MV-4-11 (cell line): ENCODE measurements around the gene NAA80.

Experiments used
- DNase-seq: peaks from one replicate; lab custom pipeline; 2025; lab: John Stamatoyannopoulos, UW

Gene NAA80

DNA sequence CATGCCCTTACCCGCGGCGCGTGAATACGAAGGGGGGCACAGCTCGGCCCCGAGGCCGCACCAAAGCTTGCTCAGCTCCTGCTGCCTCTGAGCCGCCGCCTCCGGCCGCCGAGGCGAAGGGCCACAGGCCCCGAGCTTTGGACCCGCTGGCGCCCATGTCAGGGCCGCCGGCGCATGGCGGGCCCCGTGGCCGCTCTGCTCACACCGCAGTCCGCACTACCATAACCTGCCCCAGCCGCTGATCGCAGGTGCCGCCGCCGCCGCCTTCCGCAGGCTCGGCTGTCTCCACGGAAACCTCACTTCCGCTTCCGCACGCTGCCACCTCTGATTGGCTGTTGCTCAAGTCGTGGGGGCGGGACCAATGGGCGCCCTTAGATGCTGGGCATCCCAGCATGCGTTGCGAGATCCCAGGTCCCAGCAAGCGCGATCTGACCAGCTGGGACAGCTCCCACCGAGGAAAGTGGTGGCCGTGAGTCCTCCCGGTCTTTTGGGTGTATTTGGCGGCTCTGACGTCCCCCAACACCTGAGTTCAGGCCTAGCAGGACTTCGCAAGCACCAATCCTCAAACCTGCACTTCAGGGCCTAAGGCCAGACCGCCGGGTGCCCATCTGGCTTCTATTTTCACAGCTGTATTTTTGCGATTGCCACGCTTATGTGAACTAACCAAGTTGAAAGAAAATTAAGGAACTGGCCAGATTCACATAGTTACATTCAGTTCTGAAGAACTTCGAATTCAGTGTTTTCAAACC is 28.9 kb upstream of the NAA80 start, which contains the start of gene TUSC2:
TSS of gene TUSC2 (minus strand) at position 281 of the 749 bp plus-strand sequence. CDS start at position 157, 124 bp downstream.
- peak; percentile 95 for DNase-seq

DNA sequence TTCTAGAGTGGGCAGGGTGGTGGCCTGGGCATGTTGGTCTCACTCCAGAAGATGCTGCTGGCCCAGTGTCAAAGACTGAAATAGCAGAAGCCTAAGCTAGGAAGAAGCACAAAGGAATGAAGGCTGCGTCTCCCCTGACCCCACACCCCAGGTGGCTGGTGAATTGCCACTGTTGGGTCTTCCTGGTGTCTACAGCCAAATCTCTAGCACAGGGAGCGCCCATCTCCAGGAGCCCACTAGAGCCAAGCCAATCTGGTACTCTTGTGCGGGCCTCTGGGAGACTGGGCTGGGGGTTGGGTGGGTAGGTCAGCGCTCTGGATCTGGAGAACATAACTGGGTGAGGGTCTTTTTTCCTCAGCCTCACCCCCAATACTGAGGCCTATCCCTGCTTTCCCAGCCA is 27.9 kb upstream of the NAA80 start:
- no peak for DNase-seq

DNA sequence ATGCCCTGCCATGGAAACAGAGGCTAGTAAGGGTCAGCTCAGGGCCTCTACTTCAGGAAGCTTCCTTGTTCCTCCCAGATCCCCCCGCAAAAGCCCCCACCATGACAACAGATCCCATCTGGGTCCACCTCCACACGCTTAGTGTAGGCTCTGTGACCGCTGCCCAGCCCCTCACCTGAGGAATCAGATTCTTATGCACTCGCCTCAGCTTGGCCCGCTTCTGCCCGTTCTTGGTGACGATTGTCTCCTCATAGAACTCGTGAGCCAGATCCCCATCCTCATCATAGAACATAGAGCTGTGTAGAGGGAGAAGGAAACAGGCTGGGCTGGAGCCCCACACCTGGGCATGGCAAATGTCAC is 27.0 kb upstream of the NAA80 start:
- no peak for DNase-seq

DNA sequence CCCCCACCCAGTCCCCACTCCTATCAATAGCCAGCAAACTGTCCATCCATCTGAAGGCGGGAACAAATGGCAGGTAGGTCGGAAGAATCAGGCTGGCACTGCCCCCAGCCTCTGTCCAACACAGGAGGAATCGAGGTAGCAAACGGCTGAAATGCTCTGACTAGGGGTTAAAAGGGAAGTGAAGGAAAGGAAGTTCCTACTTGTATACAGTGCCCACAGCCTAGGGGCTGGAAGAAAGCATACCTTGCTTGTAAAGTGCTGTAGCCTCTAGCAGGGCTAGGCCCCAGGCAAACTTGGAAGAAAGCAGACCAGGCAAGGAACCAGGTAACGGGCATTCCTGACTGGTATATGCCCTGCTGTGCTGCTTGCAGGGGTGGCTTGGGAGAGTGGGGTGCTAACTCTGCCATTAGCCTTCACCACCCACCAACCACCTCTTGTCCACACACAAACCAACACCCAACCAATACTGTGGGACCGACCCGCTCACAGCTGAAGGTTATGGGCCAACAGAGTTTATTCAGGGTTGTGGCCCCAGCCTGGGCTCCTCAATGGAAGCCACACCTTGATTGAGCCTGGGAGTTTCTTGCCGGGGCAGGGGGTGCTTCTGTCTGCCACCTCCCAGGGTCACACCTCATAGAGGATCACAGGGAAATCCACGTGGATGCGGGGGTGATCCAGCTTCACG is 26.4 kb upstream of the NAA80 start:
- DNase-seq, result no peak

DNA sequence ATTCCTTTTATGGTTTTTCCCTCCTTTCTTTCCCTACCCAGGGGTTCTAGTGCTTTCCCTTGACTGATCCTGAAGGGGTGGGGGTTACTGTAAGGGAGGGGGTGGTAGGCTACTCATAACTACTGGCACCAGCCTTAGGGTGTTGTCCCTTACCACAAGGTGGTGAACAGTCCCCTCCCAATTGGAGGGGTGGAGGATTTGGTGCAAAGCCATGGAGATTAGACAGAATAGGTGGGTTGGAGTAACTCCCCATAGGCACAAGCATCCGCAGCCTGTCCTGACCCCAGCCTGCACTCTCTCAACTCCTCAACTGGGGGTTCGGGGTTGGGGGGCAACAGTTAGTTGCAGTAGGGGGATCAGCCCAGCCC is 25.9 kb upstream of the NAA80 start:
- no peak for DNase-seq

DNA sequence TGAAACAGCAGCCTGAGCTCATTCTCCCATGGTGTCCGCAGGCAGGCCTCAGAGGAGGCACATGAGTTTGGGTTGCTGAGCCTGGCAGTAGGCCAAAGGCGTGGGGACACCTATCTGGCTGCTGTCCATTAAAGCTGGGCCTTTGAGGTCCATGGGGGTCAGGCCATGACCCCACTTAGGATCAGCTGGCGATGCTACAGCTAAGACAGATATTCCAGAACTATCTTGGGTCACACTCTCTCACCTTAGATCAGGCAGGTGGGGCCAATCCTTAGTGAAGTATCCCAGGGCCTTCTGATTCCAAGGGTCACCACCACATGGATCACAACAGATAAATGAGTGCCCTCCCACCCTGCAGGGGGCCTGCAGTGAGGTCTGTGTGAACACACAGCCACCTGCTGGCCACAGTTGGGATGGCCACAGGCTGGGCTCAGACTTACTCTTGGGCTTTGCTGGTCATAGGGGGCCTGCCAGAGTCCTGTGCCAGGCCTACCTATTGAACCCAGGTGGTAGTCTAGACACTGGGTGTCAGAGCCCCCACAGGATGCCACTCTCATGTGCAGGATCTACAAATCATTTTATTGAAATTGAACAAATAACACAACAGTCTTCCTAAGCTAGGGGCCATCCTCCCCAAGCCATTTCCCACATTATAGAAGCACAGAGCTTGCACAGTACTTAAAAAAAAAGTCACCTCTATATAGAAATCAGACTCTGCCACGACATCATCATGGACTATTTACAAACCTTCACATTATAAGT is 25.3 kb upstream of the NAA80 start:
- peak; percentile 46 for DNase-seq

DNA sequence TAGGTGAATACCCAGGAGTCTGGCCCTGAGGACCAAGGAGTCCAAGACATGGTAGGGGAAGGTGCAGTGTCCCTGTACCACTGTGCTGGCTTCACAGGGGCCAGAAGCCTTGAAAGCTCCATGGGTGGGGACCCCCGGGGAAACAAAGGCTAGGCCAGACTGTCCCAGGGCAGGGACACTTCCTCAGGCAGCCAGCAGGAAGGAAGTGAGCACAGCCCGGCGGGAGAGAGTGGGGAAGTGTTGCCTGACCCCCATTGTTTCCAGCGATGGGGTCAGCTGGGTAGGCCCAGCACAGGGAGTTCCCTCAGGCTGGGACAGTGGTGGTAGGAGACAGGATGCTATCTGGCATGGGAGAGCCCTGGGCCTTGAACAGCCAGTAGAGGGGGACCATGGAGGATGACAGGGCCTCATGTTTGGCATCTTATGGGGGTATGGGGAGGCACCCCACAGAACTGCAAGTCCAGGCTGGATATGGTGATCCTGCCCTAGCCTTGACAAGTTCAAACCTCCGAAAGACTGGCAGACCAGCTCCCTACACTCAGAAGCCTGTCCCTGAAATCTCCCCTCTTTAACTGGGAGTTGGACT is 24.5 kb upstream of the NAA80 start:
- DNase-seq, result no peak

DNA sequence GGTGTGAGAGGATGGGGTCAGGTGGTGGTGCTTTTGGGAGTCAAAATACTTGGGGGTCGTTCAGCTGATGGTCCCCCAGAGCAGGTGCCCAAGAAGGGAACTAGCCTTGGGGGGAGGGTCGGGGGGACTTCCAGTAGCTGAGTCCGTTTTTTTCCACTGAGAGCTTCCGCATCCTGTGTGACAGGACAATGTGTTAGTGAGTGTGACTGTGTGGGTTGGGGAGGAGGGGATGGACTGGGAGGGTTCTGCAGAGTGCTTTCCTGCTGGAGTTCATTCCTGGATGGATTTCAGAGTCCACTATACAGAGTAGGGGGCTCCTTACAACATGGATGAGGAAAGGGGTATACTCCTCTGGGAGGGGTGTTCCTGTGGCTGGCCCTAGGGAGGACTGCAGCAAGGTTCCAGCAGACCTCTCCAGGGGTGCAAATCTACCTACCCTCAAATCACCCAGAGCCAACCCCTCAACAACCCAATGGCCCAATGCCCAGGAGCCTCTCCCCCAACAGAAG is 23.9 kb upstream of the NAA80 start:
- DNase-seq, result no peak

DNA sequence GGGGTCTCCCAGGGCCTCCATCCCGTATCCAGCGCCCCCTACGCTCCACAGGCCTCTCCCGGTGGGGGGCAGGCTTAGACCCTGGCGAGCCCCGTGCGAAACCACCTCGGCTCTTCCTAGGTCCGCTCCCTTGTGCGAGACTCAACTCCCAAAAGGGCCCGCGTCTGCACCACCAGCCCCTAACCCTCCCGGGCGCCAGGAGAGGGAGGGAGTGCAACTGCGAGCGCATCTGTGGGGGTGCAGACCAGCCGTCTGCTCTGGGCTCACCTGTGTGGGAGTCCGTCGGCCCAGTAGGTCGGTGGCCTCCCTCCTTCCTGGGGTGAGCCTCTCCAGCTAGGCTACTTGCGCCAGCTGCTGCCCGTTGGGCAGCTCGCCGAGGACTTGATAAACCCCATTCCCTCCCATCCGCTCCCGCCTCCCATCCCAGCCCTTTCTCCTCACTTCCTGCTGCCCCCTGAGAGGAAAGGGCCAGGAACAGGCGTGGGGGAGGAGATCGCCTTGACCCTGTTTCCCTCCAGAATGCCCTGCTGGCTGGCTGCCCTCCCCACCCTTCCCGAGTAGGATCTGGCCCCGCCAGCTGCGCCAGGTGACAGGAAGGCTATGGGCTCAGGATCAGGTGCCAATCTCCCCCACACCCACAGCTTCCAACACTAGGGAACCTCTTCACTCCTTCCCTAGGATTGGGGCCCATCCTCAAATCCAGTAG is 23.3 kb upstream of the NAA80 start, which contains the start of gene HYAL2:
TSS of gene HYAL2 (minus strand) at position 360 of the 706 bp plus-strand sequence. CDS start 2,256 bp downstream, outside the sequence.
- no peak for DNase-seq

DNA sequence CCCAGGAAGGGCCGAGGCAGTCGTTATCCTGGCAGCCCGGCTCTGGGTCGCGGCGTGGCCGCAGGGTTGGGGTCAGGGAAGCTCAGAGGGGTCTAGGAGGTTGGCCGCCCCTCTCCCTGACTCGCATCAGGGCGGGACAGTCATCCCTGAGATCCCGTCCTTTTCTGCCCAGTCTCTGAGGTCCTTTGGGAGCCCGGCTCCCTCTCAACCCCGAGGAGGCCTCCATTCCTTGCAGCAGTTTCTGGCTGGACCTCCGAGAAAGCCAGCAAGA is 22.8 kb upstream of the NAA80 start:
- no peak for DNase-seq

DNA sequence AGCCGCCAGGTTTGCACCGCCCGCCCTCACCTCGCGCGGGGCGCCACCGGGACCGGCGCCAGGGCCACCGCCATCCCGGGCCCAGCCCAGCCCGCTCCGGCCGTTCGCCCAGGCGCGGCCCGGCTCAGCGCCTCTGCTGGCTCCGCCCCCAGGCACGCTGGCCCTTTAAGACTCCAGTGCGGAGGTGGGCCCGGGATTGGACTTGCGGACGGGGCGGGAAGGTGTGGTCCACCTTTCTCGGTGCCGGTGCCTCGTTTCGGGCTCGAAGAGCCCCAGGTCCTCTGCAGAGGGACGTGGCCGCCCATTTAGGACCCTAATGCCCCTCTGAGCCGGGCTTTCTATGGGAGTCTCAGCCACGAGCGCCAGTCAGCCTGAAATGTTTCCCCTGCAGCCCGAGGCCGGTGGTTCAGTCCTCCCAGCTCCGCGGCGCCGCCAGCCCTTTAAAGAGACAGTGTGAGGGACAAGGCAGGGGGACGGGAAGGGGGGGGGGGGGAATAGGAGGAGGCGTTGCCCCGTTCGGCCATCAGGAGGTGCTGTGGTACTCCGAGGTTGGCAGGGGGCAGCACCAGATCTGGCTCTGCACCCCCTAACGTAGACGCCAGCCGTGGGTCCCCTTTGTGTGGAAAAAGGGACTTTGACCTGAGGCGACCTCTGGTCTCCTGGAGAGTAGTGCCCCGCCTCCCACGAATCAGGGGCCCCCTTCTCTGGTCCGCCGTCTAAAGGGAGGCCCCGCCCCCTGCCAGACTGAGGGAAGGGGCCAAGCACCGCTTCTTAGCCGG is 22.3 kb upstream of the NAA80 start:
- DNase-seq, result peak; percentile 78

DNA sequence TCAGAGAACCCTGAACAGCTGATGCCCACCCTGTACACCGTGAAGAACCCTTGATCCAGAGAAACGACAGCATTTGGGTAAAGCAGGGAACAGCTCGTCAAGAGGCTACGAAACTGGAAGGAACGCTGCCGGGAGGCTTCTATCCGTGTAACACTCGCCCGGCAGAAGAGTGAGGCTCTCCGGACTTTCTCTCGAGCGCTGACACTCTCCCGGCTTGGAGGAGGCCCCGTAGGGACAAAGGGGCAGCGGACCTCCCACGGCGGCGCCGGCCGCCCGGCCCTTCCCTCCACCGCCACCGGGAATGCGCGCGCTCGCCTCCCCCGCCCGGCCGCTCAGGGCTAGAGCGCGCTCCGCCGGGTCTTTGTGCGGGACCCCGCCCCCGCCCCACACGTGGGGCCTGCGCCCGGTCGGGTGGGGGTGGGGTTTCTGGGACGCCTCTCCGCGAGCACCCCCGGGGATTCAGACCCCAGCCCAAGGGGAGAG is 21.7 kb upstream of the NAA80 start:
- DNase-seq, result peak; percentile 29

DNA sequence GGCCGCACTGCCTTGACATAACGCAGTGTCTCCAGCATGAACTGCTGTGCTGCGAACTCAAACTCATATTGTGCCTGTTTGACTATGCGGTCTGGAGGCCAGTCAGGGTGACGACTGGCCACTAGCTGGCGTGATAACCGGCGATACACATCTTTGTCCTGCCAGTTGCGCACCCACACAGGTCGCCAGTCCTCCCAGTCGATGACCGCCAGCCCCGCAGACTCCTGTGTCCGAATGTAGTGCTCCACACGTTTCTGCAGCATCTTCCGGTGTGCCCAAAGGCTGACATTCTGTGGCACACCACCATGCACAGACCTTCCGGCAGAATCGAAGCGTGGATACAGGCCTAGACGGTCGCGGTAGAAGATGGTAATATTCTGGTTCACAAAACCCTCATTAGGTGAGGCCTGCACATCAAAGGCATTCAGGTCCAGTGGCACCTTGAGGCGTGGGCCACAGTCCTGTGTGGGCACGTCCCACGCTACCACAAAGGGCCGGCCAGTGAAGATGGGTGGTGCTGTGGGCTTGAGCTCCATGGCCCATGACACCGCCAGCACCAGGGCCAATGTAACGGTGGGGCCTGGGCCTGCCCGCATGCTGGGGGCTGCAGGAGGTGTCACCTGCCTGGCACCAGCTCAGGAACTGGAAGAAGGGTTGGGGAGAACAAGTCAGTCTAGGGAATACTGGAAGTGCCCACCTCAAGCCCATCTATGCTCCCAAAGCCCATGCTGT is 20.9 kb upstream of the NAA80 start:
- no peak for DNase-seq

DNA sequence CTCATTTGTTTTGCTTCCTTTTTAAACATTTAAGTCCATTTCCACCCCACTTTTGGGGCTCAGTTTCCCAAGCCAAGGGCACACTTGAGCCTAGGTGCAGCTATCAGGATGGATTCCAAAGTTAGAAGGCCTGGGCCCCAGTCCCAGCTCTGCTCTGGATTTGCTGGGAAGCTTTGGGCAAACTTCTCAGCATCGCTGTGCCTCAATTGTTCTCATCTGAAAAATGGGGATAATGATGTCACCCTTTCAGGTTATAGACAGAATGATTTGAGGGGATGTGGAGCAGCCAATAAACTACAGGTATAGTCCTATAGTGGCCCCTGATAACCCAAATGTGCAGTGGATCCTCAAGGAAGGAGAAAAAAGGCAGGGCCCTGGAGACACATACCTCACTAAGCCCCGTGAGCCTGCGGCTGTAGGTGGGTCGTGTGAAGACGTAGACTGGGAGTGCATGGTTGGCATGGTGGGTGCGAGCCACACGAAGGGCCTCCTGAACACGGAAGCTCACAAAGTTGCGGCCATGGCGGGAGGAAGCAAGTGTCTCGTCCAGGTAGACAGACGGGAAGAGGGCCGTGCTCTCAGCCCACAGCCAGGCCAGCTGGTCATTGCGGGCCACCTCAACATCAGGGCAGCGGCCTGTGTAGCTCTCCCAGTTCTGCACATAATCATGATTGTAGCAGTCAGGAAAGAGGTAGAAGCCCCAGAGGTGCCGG is 20.1 kb upstream of the NAA80 start:
- DNase-seq, result no peak

DNA sequence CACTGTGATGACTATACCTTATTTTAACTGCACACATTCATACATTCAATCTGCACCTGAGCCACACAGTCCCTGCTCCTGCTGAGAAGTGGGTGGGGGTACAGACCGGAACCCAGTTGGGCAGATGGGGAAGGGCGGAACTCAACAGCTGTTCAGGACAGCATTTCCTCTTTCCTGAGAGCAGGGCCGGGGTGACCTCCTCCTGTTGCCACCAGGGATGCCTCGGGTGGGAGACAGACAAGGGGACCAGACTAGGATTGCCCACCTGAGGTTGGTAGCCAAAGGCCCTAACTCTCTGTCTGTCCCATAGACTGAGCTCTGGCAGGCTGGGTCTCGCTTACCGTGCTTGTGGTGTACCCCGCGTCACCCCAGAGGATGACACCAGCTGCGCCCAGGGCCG is 19.4 kb upstream of the NAA80 start:
- DNase-seq, result no peak

DNA sequence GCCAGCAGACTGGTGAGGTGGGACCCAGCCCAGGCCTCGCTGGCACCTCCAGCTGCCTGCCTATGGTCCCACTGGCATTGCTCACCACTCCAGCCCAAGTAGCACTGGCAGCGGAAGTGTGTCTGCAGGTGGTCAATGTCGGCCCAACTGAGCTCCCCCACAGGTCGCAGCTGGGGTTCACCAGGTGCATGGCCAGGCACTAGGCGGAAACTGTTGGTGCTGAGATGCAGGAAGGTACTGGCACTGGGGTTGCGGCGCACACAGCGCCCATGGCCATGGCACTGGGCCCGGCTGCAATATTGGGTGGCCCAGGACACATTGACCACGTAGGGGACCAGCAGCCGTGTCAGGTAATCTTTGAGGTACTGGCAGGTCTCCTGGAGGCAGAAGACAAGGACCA is 19.0 kb upstream of the NAA80 start:
- DNase-seq, result no peak

DNA sequence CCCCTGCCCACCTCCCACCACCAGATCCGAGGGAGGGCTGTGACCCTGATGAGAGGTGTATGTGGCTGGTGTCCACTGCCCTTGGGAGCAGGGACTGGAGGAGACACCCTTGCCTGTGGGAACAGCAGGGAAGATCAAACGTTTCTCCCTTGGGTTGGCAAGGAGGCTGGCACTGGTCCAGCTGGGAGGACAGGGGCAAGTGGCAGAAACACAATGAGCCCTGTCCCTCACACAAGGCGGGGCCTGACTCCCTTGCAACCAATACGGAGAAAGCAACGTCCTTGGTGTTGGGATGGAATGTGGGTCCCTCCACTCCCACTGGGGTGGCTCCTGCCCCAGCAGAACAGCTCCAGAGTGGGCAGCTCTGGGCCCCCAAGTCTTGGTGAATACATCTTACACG is 18.1 kb upstream of the NAA80 start:
- DNase-seq, result no peak

DNA sequence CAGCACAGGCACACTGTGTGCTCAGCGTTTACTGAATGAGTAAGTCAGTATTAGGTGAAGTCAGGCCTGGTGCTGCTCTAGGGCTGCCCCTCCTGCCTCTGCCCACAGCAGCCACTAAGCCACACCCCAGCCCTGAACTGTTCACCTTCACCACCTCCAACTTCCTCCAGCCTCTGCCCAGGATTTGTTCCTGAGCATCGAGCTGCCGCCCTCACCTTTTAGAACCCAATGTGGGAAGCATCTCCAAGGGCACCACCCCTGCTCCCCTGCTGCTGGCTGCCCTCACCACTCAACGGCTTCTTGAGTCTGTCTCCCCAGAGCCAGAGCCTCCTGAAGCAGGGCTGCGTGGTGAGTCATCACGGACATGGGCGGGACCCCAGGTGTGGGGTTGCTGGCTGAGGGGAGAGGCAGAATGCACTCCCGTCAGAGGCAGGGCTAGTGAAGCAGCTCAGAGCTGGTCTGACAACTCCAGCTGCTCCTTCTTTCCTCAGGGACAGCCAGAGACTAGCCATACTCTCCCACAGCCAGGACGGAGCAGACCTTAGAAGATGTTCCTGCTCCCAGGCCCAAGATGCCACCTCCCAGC is 17.5 kb upstream of the NAA80 start:
- DNase-seq, result no peak

DNA sequence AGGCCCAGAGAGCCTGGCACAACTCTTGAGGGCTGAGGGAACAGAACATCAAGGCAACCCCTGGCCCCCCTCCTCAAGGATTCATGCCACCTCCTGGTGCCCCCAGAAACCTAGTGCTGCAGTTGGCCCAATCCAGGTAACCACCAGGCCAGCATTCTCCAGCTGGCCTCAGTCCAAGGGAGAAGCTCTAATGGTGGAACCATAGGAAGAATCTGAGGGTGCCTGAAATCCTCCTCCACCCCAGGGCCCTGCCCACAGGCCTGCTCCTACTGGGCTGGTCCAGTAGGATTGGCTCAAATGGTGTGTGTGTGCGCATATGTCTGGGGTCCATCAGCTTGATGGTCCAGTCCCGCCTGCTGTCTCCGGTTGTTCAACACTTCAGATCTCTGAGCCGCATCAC is 15.6 kb upstream of the NAA80 start:
- DNase-seq, result no peak
